NCI-H1092 (cell line): ENCODE measurements around the gene PLCH2.
"Not testable (repeated sequence)": the region's sequence is repeated elsewhere in the genome, so short reads cannot be mapped to it uniquely, and the experiment has no call there.

Source experiments
- DNase-seq: peaks from one replicate; lab custom pipeline; 2025; lab: John Stamatoyannopoulos, UW

Gene PLCH2

GRCh38 chr1:2440346-2440745 lies 35.7 kb upstream of the PLCH2 start:
- not testable (repeated sequence) for DNase-seq

- DNase-seq = no peak
These were observed 34.3 kb upstream of the PLCH2 start for GRCh38 chr1:2441746-2442145.

DNA sequence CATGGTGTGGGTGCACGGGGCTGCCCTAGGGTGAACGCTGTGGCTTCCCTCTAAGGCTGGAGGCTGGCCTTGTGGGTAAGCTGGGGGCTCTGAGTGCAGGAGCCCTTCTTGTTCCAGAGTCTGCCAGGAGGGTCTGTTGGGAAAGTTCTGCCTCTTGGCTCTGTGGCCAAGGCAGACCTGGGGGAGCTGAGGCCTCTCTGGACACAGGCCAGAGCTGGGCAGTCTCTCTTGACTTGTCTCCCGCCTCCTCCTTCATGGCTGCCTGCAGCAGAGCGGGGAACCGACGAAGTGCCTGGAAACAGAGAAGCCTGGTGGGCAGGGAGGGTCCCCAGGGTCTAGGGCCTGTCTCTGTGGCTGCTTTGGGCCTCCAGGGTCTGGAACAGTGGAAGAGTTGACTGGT lies 33.4 kb upstream of the PLCH2 start:
- no peak for DNase-seq

- no peak for DNase-seq
These were observed 32.6 kb upstream of the PLCH2 start for GRCh38 chr1:2443277-2444137.

GRCh38 chr1:2444138-2444591 lies 31.9 kb upstream of the PLCH2 start:
- DNase-seq = no peak

DNA sequence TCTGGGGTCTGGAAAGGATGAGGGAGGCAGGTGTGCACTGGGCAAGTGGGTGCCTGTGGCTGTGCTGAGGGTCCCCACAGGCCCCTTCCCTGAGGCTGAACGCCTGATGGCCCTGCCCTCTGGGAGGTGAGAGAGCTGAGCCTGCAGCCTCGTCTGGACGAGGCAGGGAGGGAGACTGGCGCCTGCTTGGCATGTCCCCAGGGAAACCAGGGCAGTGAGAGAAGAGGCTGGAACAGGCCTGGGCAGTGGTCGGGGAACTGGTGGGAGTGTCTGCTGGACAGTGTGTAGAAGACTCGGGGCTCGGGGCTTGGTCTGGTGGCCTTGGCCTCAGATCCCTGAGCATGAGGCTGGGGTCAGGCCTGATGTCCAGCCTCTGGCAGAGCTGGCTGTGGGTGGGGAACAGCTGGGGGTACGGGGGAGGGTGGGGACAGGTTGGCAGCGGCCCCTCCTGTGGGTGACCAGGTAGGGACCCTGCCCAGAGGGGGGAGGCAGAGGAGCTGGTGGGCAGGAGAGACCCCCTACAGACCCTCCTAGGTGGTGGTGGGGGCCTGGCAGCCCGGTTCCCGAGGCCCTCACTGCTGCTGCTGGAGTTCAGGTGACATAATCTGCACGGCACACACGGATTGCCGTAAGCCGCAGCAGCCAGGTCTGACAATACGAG lies 30.8 kb upstream of the PLCH2 start:
- no peak for DNase-seq

GRCh38 chr1:2445823-2446215 lies 30.3 kb upstream of the PLCH2 start:
- no peak for DNase-seq

- DNase-seq = no peak
These were observed 29.7 kb upstream of the PLCH2 start for GRCh38 chr1:2446394-2446793.

DNA sequence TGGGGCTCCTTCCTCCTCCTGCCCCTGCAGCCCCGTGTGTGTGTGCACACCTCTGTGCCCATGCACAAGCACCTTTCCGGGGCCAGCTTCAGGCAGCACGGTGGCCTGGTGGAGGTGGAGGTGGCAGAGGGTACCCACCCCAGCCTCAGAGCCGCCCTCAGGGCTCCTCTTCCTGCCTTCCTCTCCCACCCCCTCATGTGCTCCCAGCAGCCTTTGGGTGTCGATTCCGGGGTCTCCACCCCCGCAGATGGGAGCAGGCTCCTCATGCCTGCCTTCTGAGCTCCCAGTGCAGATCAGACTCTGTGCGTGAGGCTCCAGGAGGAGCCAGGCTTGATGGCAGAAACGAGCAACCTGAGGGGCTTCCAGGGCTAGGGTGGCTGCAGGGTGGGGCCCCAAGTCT lies 29.2 kb upstream of the PLCH2 start:
- DNase-seq = no peak

- no peak for DNase-seq
These were observed 28.6 kb upstream of the PLCH2 start for GRCh38 chr1:2447276-2448097.

DNA sequence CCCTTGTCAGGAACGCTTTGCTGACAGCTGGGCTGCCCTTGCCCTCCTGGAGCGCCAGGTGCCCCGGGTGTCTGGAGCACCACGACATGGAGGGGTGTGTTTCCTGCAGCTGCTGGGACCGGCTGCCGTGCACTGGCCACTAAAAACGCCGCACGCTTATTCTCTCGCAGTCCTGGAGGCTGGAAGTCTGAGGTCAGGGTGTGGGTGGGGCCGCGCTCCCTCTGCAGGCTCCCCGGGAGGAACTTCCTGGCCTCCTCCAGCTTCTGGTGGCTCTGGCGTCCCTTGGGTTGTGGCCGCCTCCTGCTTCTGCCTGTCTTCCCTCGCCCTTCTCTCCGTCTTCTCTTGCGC lies 28.0 kb upstream of the PLCH2 start:
- DNase-seq = no peak

GRCh38 chr1:2449636-2450454 lies 26.2 kb upstream of the PLCH2 start:
- no peak for DNase-seq

DNA sequence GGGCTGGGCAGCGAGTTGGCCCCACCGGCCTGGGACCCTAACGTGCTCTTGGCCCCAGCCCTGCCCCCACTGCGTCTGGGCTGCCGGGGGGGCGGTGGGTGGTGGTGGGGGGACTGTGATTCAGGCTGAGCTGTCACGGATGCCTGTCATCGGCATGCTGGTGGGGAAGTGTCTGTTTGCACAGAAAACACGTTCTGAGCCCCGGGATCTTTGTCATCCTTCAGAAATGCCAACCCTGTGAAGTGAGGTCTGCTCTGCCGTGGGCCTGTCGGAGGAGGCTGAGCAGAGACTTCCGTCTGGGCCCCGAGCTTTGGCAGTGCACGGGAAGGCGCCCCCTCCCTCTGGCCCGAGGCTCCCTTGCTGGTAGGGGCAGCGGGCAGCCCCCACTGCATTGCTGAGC lies 24.3 kb upstream of the PLCH2 start:
- no peak for DNase-seq

GRCh38 chr1:2452201-2452931 lies 23.7 kb upstream of the PLCH2 start:
- no peak for DNase-seq

- no peak for DNase-seq
These were observed 23.2 kb upstream of the PLCH2 start for GRCh38 chr1:2452932-2453315.

DNA sequence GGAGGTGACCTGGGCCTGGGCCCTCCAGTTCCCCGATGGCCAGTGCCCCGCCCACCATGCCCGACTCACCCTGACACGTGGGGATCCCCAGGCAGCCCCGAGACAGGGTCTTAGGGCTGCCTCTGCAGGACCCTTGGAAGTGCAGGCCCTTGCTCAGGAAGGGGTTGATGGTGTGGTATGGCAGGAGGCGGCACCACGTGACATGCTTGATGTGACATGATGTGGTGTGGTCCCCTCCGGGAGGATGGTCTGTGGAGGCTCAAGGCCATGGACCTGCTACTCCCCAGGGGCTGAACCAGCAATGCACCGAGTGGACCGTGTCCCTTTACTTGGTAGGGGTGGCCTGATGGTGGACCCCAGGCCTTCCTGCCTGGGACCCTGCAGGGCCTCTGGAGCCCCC lies 21.9 kb upstream of the PLCH2 start:
- DNase-seq = no peak

GRCh38 chr1:2455757-2456156 lies 20.3 kb upstream of the PLCH2 start:
- DNase-seq = no peak

DNA sequence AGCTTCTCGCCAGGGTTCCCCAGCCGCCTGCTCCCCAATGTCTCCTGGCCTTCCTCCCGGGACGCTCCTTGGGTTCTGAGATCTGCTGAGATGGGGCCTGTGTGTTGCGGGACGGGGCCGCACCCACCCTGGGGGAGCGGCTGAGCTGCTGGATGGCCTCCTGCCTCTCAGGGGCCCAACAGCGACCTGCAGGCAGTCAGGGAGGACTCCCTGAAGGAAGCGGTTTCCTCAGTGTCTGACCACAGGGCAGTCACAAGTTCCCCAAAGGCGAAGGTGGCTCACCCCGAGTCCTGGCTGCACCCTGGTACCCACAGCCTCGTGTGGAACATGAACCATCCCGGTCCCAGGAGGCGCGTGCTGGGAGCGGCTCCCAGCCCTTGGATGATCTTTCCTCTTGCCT lies 18.6 kb upstream of the PLCH2 start:
- no peak for DNase-seq

DNA sequence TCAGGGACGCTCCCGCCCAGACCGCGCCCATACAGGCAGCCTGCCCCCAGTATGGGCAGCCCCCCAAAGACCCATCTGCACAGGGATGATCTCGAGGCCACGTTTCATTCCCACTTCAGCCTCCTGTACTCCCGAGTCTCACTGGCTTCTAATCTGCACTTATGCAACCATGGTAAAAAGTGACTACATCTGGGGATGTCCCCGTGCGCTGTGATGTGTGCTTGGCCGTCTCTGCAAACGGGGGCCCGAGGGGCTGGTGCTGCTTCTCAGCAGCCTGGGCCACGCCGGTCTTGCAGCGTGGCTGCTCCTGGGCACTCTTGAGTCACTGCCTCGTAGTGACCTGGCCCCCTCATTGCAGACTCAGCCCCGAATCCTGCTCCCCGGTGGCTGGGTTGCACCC lies 17.4 kb upstream of the PLCH2 start:
- DNase-seq = no peak

DNA sequence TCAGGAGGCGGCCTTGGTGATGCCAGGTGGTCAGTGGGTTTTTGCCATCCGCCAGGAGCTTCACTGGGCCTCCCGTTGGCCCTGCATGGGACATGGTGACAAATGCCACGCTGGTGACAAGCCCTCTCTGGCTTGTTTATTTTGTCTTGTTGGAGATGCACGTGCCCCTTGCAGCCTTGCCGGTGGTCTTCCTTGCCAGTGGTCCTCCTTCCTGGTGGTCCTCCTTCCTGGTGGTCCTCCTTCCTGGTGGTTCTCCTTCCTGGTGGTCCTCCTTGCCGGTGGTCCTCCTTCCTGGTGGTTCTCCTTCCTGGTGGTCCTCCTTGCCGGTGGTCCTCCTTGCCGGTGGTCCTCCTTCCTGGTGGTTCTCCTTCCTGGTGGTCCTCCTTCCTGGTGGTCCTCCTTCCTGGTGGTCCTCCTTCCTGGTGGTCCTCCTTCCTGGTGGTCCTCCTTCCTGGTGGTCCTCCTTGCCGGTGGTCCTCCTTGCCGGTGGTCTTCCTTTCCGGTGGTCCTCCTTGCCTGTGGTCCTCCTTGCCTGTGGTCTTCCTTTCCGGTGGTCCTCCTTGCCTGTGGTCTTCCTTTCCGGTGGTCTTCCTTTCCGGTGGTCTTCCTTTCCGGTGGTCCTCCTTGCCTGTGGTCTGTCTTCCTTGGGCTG lies 16.9 kb upstream of the PLCH2 start:
- DNase-seq = not testable (repeated sequence)

GRCh38 chr1:2459757-2460156 lies 16.3 kb upstream of the PLCH2 start:
- no peak for DNase-seq
